GM23248 (cell line): ENCODE results near the gene GATAD2A. TPM values are rescaled to one million over a fixed set of nuclear protein-coding genes. Genes with fewer than 3 reads are reported as not detected.

ENCODE experiments used
- DNase-seq: peaks from one replicate; pipeline ENCODE4 v3.0.0-alpha.2; 2015
- H2AFZ ChIP-seq: fragments of 200-600 bp; sonication (generic); 2 replicates; pipeline ENCODE4 v1.6.1; 2016; ENCODE audit warnings: antibody characterized with exemption
- H3F3A ChIP-seq: fragments of 200-600 bp; sonication (generic); 2 replicates; pipeline ENCODE4 v1.6.1; 2016; ENCODE audit warnings: mild to moderate bottlenecking, antibody characterized with exemption, mixed run types; ENCODE audit not compliant: insufficient read depth
- H3K27ac ChIP-seq: fragments of 200-600 bp; sonication (generic); 2 replicates; pipeline ENCODE4 v1.5.1; 2016; ENCODE audit warnings: mild to moderate bottlenecking
- H3K27me3 ChIP-seq: fragments of 200-600 bp; sonication (generic); replicated peaks from 2 replicates; pipeline ENCODE4 v1.6.1; 2016; ENCODE audit warnings: mild to moderate bottlenecking; ENCODE audit not compliant: insufficient read depth
- H3K36me3 ChIP-seq: fragments of 200-600 bp; sonication (generic); 2 replicates; pipeline ENCODE4 v1.6.1; 2016; ENCODE audit warnings: low read depth, mild to moderate bottlenecking
- H3K4me1 ChIP-seq: fragments of 200-600 bp; sonication (generic); 2 replicates; pipeline ENCODE4 v1.6.1; 2016; ENCODE audit warnings: mild to moderate bottlenecking; ENCODE audit not compliant: insufficient read depth
- H3K4me2 ChIP-seq: fragments of 200-600 bp; sonication (generic); one replicate; pipeline ENCODE4 v1.6.1; 2016; ENCODE audit warnings: mild to moderate bottlenecking; ENCODE audit not compliant: unreplicated experiment
- H3K4me3 ChIP-seq: fragments of 200-600 bp; sonication (generic); 2 replicates; pipeline ENCODE4 v1.5.1; 2016; ENCODE audit warnings: mild to moderate bottlenecking
- H3K79me2 ChIP-seq: fragments of 200-600 bp; sonication (generic); 2 replicates; pipeline ENCODE4 v1.6.1; 2016; ENCODE audit warnings: mild to moderate bottlenecking; ENCODE audit not compliant: insufficient read depth
- H3K9ac ChIP-seq: fragments of 200-600 bp; sonication (generic); 2 replicates; pipeline ENCODE4 v1.6.1; 2016; ENCODE audit warnings: mild to moderate bottlenecking
- H3K9me2 ChIP-seq: fragments of 200-600 bp; sonication (generic); 2 replicates; pipeline ENCODE4 v1.6.1; 2016; ENCODE audit warnings: mixed run types, mild to moderate bottlenecking, moderate library complexity; ENCODE audit not compliant: insufficient read depth
- H3K9me3 ChIP-seq: fragments of 200-600 bp; sonication (generic); one replicate; pipeline ENCODE4 v1.6.1; 2017; ENCODE audit warnings: low read depth
- H4K20me1 ChIP-seq: fragments of 200-600 bp; sonication (generic); 2 replicates; pipeline ENCODE4 v1.6.0; 2016; ENCODE audit not compliant: insufficient read depth
- EZH2 ChIP-seq: fragments of 200-600 bp; sonication (generic); IDR thresholded peaks from 2 replicates; pipeline ENCODE4 v1.6.1; 2018; ENCODE audit warnings: antibody characterized with exemption, mild to moderate bottlenecking; ENCODE audit not compliant: insufficient read depth, poor library complexity, severe bottlenecking
- EZH2phosphoT487 ChIP-seq: fragments of 200-600 bp; sonication (generic); IDR thresholded peaks from 2 replicates; pipeline ENCODE4 v1.6.1; 2018; ENCODE audit warnings: antibody characterized with exemption, moderate library complexity, mild to moderate bottlenecking, low read depth; ENCODE audit not compliant: insufficient read depth
- WGBS, 2 experiments: methylation state at CpG; one replicate each; pipeline ENCODE4 v1.1.6; 2015 to 2017; ENCODE audit warnings: low lambda C conversion rate in 2 of 2, low coverage in 1 of 2; ENCODE audit errors: missing lambda C conversion rate in 2 of 2; 5-methylcytosine and 5-hydroxymethylcytosine counted together
- in situ Hi-C: fragments of 300-500 bp; cut with MboI; formaldehyde crosslinking; loops from 2 replicates; pipeline ENCODE4 v1.15.0; 2020
- polyA plus RNA-seq: library from polyadenylated mRNA; unstranded; fragments of >200 nt; fragmentation: Nextera tagmentation; extraction: Ambion mirVana; gene quantifications from 2 replicates; pipeline ENCODE4 v1.2.1, GENCODE V29; 2016
- total RNA-seq: library from RNA; depleted of rRNA; stranded (reverse); fragments of >200 nt; shearing (Covaris generic); gene quantifications from 2 replicates; pipeline ENCODE4 v1.2.3, GENCODE V29; 2014

Gene GATAD2A
- total and polyA plus RNA-seq, 2 experiments from 2014 or later = 15.4 to 52.1 TPM

GRCh38 chr19:19500975-19501644, 95.6 kb downstream of the GATAD2A start:
- peaks cover 18% of the 10 kb centered on the region for H3K79me2 ChIP-seq
- H3K9me3 ChIP-seq = no peaks in the 10 kb centered on the region
- no peak overlapping the region for H3K4me2 ChIP-seq
- H3K9ac ChIP-seq = no peak overlapping the region
- H3K27ac ChIP-seq = no peak overlapping the region
- in situ Hi-C loops = no loop called here
- DNase-seq = no peak
- WGBS, 2 experiments = 95 to 96% methylated on average over 28 to 34 of the region's 34 CpGs
- H3K36me3 ChIP-seq = no peaks in the 10 kb centered on the region; the same call in 1 of the 2 replicates
- H4K20me1 ChIP-seq = no peaks in the 10 kb centered on the region
- no peaks in the 10 kb centered on the region for H3K9me2 ChIP-seq
- H3K27me3 ChIP-seq = no peaks in the 10 kb centered on the region
- no peaks in the 10 kb centered on the region for H3K4me1 ChIP-seq
- no peaks in the 10 kb centered on the region for H3F3A ChIP-seq
- H3K4me3 ChIP-seq = no peak overlapping the region
- no peak overlapping the region for H2AFZ ChIP-seq
- TF ChIP-seq EZH2 = no peak
- TF ChIP-seq EZH2phosphoT487 = no peak

GRCh38 chr19:19501798-19502197, 96.3 kb downstream of the GATAD2A start:
- no peak overlapping the region for H3K9ac ChIP-seq
- H3K4me1 ChIP-seq = no peaks in the 10 kb centered on the region
- WGBS, 2 experiments = 89 to 91% methylated on average over 20 to 26 of the region's 26 CpGs
- no peak overlapping the region for H3K4me3 ChIP-seq
- peaks cover 12% of the 10 kb centered on the region for H3K79me2 ChIP-seq
- H3K9me3 ChIP-seq = no peaks in the 10 kb centered on the region
- in situ Hi-C loops = no loop called here
- no peak overlapping the region for H2AFZ ChIP-seq
- no peaks in the 10 kb centered on the region for H4K20me1 ChIP-seq
- H3K36me3 ChIP-seq = peaks cover 6% of the 10 kb centered on the region; the same call in 1 of the 2 replicates
- TF ChIP-seq EZH2phosphoT487 = no peak
- no peak for TF ChIP-seq EZH2
- no peak for DNase-seq
- no peaks in the 10 kb centered on the region for H3F3A ChIP-seq
- H3K4me2 ChIP-seq = no peak overlapping the region
- H3K27ac ChIP-seq = no peak overlapping the region
- H3K9me2 ChIP-seq = no peaks in the 10 kb centered on the region
- no peaks in the 10 kb centered on the region for H3K27me3 ChIP-seq

GRCh38 chr19:19502281-19502680, 96.8 kb downstream of the GATAD2A start:
- H3K36me3 ChIP-seq = peaks cover 8% of the 10 kb centered on the region; the same call in 1 of the 2 replicates

GRCh38 chr19:19502808-19503602, 97.5 kb downstream of the GATAD2A start:
- H3K9me2 ChIP-seq = no peaks in the 10 kb centered on the region
- no peaks in the 10 kb centered on the region for H3K27me3 ChIP-seq

More at GRCh38 chr19:19502281-19502680, 96.8 kb downstream of the GATAD2A start:
- H3K9ac ChIP-seq = no peak overlapping the region
- TF ChIP-seq EZH2 (no peak), EZH2phosphoT487 (no peak)
- no peaks in the 10 kb centered on the region for H3K4me1 ChIP-seq
- peaks cover 7% of the 10 kb centered on the region; the same call in 1 of the 2 replicates for H3K79me2 ChIP-seq
- H3K9me2 ChIP-seq = no peaks in the 10 kb centered on the region
- no peak for DNase-seq
- no peak overlapping the region for H3K27ac ChIP-seq
- H3F3A ChIP-seq = no peaks in the 10 kb centered on the region
- no peak overlapping the region for H3K4me3 ChIP-seq
- in situ Hi-C loops = no loop called here
- no peaks in the 10 kb centered on the region for H4K20me1 ChIP-seq
- no peaks in the 10 kb centered on the region for H3K27me3 ChIP-seq
- no peak overlapping the region for H2AFZ ChIP-seq
- H3K9me3 ChIP-seq = no peaks in the 10 kb centered on the region
- WGBS, 2 experiments = 95 to 100% methylated on average over 19 of the region's 19 CpGs
- H3K4me2 ChIP-seq = no peak overlapping the region

More at GRCh38 chr19:19502808-19503602, 97.5 kb downstream of the GATAD2A start:
- no peak overlapping the region for H3K27ac ChIP-seq
- peaks cover 8% of the 10 kb centered on the region; the same call in 1 of the 2 replicates for H3K36me3 ChIP-seq
- H3K4me2 ChIP-seq = no peak overlapping the region
- TF ChIP-seq EZH2phosphoT487 (no peak), EZH2 (no peak)
- no peaks in the 10 kb centered on the region; the same call in 1 of the 2 replicates for H3K79me2 ChIP-seq
- H3F3A ChIP-seq = no peaks in the 10 kb centered on the region
- H4K20me1 ChIP-seq = no peaks in the 10 kb centered on the region
- H3K4me1 ChIP-seq = no peaks in the 10 kb centered on the region
- 87 to 88% methylated on average over 17 to 18 of the region's 18 CpGs for WGBS, 2 experiments
- DNase-seq = no peak
- H2AFZ ChIP-seq = no peak overlapping the region
- H3K9ac ChIP-seq = no peak overlapping the region
- no peaks in the 10 kb centered on the region for H3K9me3 ChIP-seq
- in situ Hi-C loops = no loop called here
- no peak overlapping the region for H3K4me3 ChIP-seq
